Activated naive CD8-positive, alpha-beta T cell (primary cell): Measurements from ENCODE around the gene FAM53B.

Experiments
- H3K27ac Mint-ChIP-seq: one replicate; pipeline ENCODE4 v1.8.0; 2021; ENCODE audit warnings: mixed read lengths
- H3K27me3 Mint-ChIP-seq: one replicate; pipeline ENCODE4 v1.8.0; 2021; ENCODE audit warnings: mixed read lengths
- H3K36me3 Mint-ChIP-seq: one replicate; pipeline ENCODE4 v1.8.0; 2021; ENCODE audit warnings: mixed read lengths
- H3K4me1 Mint-ChIP-seq: one replicate; pipeline ENCODE4 v1.8.0; 2021; ENCODE audit warnings: low read depth, mixed read lengths
- H3K4me3 Mint-ChIP-seq: one replicate; pipeline ENCODE4 v1.8.0; 2021; ENCODE audit warnings: mild to moderate bottlenecking, mixed read lengths
- H3K9me3 Mint-ChIP-seq: one replicate; pipeline ENCODE4 v1.8.0; 2021; ENCODE audit warnings: low read depth, mixed read lengths

The FAM53B gene

GRCh38 chr10:124656113-124656490, 88.1 kb downstream of the FAM53B start:
- Mint-ChIP-seq H3K36me3 (peaks cover 2% of the 10 kb centered on the region), H3K27ac (no peak overlapping the region)

DNA sequence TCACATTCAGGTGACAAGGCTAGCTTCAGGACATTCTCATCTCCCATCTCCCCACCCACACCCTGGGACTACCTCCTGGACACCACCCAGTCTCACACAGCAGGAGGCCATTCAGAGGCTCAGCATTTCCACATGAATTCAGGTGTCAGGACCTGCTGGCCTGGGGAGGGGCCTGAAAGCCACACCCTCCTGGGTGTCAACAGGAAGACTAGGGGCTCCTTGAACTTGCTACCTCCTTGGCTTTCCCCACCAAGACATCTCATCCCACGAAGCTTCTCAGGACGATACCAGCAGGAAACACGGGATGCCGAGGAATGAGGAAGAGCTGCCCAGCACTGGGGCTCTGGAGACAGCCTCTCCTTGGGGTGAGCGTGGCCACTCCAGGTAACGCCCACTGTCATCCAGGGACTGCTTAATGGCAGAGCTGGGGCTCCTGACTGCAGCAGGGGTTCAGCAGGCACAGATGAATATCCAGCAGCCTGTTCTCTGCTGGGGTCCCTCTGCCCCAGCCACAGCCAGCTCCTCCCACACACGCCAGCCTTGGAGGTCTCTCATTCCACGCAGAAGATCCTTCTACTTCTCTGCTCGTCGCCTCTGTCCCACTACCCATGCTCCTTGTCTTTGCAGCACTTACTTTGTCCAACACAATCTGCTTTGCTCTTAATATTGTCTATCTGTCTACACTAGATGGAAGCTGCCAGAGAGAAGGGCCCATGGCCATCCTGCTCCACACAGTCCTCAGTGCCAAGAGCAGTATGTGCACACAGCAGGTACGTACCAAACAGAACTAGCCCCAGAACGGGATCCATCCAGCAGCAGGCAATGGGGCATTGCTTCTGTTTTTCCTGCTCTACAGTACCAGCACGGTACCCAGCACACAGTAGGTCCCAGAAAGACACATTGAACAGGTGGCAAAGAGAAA, 88.7 kb downstream of the FAM53B start:
- Mint-ChIP-seq H3K4me3 (no peak overlapping the region), H3K36me3 (peaks cover 2% of the 10 kb centered on the region), H3K27me3 (no peaks in the 10 kb centered on the region), H3K9me3 (no peaks in the 10 kb centered on the region), H3K27ac (no peak overlapping the region), H3K4me1 (peaks cover 65% of the 10 kb centered on the region)

More at GRCh38 chr10:124656113-124656490, 88.1 kb downstream of the FAM53B start:
- Mint-ChIP-seq H3K27me3 (no peaks in the 10 kb centered on the region), H3K4me1 (peaks cover 61% of the 10 kb centered on the region), H3K9me3 (no peaks in the 10 kb centered on the region), H3K4me3 (no peak overlapping the region)

DNA sequence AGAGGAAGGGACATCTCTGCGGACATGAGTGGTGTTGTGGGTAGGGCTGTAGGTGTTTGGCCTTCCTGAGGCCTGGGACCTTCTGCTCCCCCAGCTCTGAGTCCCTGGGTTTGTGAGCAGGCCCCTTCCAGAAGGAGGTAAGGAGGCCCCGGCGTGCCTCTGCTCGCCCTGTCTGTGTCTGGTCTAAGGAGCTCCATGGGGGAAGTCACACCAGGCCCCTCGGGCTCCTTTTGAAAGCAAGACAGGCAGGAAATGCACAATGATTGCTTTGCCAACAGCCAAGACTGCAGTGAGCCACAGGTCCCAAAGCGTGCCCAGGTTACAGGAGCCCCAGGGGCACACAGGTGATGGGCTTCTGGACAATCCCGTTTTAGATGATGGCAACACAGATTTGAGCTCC, 89.5 kb downstream of the FAM53B start:
- peaks cover 64% of the 10 kb centered on the region for H3K4me1 Mint-ChIP-seq

GRCh38 chr10:124653811-124654651, 90.1 kb downstream of the FAM53B start:
- Mint-ChIP-seq H3K9me3 (no peaks in the 10 kb centered on the region), H3K27me3 (no peaks in the 10 kb centered on the region), H3K4me1 (peaks cover 64% of the 10 kb centered on the region), H3K4me3 (no peak overlapping the region), H3K27ac (no peak overlapping the region), H3K36me3 (peaks cover 2% of the 10 kb centered on the region)

More for the DNA sequence above, 89.5 kb downstream of the FAM53B start:
- H3K27ac Mint-ChIP-seq, result no peak overlapping the region
- no peaks in the 10 kb centered on the region for H3K27me3 Mint-ChIP-seq
- no peaks in the 10 kb centered on the region for H3K9me3 Mint-ChIP-seq
- H3K36me3 Mint-ChIP-seq, result peaks cover 2% of the 10 kb centered on the region
- no peak overlapping the region for H3K4me3 Mint-ChIP-seq

- Mint-ChIP-seq H3K36me3 (peaks cover 2% of the 10 kb centered on the region), H3K27me3 (no peaks in the 10 kb centered on the region), H3K27ac (no peak overlapping the region), H3K4me3 (no peak overlapping the region), H3K9me3 (no peaks in the 10 kb centered on the region), H3K4me1 (peaks cover 65% of the 10 kb centered on the region)
These were observed 90.9 kb downstream of the FAM53B start for GRCh38 chr10:124653311-124653710.

GRCh38 chr10:124652701-124653100, 91.5 kb downstream of the FAM53B start:
- no peak overlapping the region for H3K4me3 Mint-ChIP-seq
- no peaks in the 10 kb centered on the region for H3K9me3 Mint-ChIP-seq
- peaks cover 2% of the 10 kb centered on the region for H3K36me3 Mint-ChIP-seq
- no peak overlapping the region for H3K27ac Mint-ChIP-seq
- peaks cover 66% of the 10 kb centered on the region for H3K4me1 Mint-ChIP-seq
- H3K27me3 Mint-ChIP-seq, result no peaks in the 10 kb centered on the region

DNA sequence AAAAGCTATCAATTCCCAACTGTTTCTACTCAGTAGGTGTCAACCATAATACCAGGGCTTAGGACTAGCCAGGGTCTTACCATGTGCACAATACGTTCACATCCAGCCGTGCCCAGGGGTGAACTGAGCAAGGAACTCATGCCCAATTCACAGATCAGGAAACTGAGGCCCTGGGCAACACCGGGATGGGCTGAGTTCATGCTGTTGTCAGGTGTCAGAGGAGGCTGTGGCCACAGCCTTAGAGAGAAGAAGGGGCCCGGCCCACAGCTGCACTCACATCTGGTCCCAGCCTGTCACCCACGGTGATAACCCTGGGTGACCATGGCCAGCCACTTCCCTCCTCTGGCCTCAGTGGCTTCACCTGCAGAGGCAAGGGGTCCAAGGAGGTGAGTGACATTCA, 92.0 kb downstream of the FAM53B start:
- H3K27me3 Mint-ChIP-seq, result no peaks in the 10 kb centered on the region
- H3K4me1 Mint-ChIP-seq, result peaks cover 67% of the 10 kb centered on the region
- H3K36me3 Mint-ChIP-seq, result peaks cover 2% of the 10 kb centered on the region
- H3K4me3 Mint-ChIP-seq, result no peak overlapping the region
- no peaks in the 10 kb centered on the region for H3K9me3 Mint-ChIP-seq
- peak overlapping the region; percentile 6 for H3K27ac Mint-ChIP-seq

GRCh38 chr10:124651402-124651891, 92.7 kb downstream of the FAM53B start:
- H3K27ac Mint-ChIP-seq, result no peak overlapping the region
- H3K27me3 Mint-ChIP-seq, result no peaks in the 10 kb centered on the region
- H3K4me3 Mint-ChIP-seq, result no peak overlapping the region
- no peaks in the 10 kb centered on the region for H3K9me3 Mint-ChIP-seq
- H3K36me3 Mint-ChIP-seq, result peaks cover 2% of the 10 kb centered on the region
- peaks cover 73% of the 10 kb centered on the region for H3K4me1 Mint-ChIP-seq

GRCh38 chr10:124650820-124651401, 93.3 kb downstream of the FAM53B start:
- Mint-ChIP-seq H3K9me3 (no peaks in the 10 kb centered on the region), H3K36me3 (peaks cover 2% of the 10 kb centered on the region), H3K4me3 (peak overlapping the region; percentile 66), H3K27ac (peak overlapping the region; percentile 76), H3K4me1 (peaks cover 78% of the 10 kb centered on the region), H3K27me3 (no peaks in the 10 kb centered on the region)

DNA sequence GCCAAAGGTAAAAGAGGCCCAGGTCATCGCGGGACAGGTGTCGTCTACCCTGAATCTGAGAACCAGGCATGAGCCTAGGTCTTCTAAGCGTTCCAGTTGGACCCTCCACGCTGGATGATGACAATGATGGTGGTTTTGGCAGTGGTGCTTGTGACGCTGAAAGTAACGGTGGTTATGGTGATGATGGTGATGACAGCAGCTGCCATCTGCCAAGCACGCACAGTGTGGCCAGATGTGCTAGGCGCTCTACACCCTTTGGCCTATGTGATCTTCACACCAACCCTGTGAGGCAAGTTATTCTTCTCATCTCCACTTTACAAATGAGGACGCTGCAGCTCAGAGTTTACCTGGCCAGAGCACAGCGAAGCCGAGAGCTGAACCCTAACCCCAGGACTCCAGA, 93.9 kb downstream of the FAM53B start:
- peak overlapping the region; percentile 76 for H3K27ac Mint-ChIP-seq
- no peaks in the 10 kb centered on the region for H3K36me3 Mint-ChIP-seq
- H3K4me1 Mint-ChIP-seq, result peaks cover 77% of the 10 kb centered on the region
- no peaks in the 10 kb centered on the region for H3K27me3 Mint-ChIP-seq
- no peaks in the 10 kb centered on the region for H3K9me3 Mint-ChIP-seq
- H3K4me3 Mint-ChIP-seq, result peak overlapping the region; percentile 66

DNA sequence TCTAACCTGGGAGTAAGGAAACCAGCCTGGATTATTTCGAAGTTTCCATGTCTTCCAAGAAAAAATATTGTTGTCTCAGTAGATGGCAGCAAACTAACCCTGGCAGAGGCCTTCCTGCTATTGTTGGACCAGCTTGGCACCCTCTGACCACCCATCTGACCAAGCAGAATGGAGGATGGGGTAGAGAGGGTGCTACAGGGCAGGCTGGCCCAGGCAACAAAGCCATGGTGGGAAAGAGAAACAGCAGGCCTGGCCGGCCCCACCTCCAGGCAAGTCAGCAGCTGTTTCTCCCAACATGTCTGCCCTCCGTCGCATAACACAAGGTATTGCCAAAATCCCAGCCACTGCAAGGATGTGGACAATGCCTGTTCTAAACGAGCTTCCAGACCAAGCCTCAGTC, 95.0 kb downstream of the FAM53B start:
- no peak overlapping the region for H3K27ac Mint-ChIP-seq
- H3K27me3 Mint-ChIP-seq, result no peaks in the 10 kb centered on the region
- H3K36me3 Mint-ChIP-seq, result no peaks in the 10 kb centered on the region
- H3K9me3 Mint-ChIP-seq, result no peaks in the 10 kb centered on the region
- H3K4me1 Mint-ChIP-seq, result peaks cover 77% of the 10 kb centered on the region
- H3K4me3 Mint-ChIP-seq, result peak overlapping the region; percentile 20

- Mint-ChIP-seq H3K4me3 (peak overlapping the region; percentile 65), H3K4me1 (peaks cover 79% of the 10 kb centered on the region), H3K27ac (peak overlapping the region; percentile 80), H3K36me3 (no peaks in the 10 kb centered on the region), H3K27me3 (no peaks in the 10 kb centered on the region), H3K9me3 (no peaks in the 10 kb centered on the region)
These were observed 95.4 kb downstream of the FAM53B start for GRCh38 chr10:124648738-124649137.

- H3K27me3 Mint-ChIP-seq, result no peaks in the 10 kb centered on the region
- no peaks in the 10 kb centered on the region for H3K36me3 Mint-ChIP-seq
- H3K4me1 Mint-ChIP-seq, result peaks cover 79% of the 10 kb centered on the region
- no peaks in the 10 kb centered on the region for H3K9me3 Mint-ChIP-seq
- H3K27ac Mint-ChIP-seq, result peak overlapping the region; percentile 86
- H3K4me3 Mint-ChIP-seq, result peak overlapping the region; percentile 65
These were observed 96.1 kb downstream of the FAM53B start for GRCh38 chr10:124648131-124648475.

DNA sequence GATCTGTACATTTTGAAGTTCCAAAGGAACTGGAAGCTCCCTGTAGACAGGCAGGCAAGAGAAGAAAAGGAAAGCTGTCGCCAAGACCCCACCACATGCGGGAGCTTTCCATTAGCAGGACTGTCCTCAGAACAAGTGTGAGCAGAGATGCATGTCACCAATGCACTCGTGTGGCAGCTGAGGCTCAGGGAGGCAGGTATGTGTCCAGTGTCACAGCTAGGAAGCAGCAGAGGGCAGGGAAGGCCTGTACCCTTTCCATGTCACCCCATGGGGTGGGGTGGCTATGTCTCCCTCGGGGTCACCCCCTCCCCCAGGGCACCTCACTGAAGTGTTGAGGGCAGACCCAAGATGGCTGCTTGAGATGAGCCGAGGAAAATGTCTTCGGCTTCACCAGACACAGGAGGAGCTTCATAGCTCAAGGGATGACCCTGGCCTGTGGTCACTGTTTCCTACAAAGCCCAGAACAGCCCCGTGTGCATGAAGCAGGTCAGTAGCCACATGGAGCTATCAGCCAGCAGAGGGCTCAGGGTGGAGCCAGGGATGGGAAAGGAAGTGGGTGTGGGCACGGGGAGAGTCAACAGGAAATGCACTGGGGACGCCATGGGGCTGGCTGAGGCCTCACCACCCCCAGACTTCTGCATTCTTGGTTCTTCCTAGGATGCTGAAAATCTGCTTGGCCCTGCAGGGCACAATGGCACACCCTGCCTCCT, 96.6 kb downstream of the FAM53B start:
- Mint-ChIP-seq H3K36me3 (peaks cover 2% of the 10 kb centered on the region), H3K4me1 (peaks cover 83% of the 10 kb centered on the region), H3K27ac (peak overlapping the region; percentile 86), H3K4me3 (peak overlapping the region; percentile 65), H3K9me3 (no peaks in the 10 kb centered on the region), H3K27me3 (no peaks in the 10 kb centered on the region)
